Measurements from ENCODE around the gene CGB2.

GRCh38 chr19:48988860-48989259 is 42.8 kb upstream of the CGB2 start:
- TF ChIP-seq, protein P1, sequence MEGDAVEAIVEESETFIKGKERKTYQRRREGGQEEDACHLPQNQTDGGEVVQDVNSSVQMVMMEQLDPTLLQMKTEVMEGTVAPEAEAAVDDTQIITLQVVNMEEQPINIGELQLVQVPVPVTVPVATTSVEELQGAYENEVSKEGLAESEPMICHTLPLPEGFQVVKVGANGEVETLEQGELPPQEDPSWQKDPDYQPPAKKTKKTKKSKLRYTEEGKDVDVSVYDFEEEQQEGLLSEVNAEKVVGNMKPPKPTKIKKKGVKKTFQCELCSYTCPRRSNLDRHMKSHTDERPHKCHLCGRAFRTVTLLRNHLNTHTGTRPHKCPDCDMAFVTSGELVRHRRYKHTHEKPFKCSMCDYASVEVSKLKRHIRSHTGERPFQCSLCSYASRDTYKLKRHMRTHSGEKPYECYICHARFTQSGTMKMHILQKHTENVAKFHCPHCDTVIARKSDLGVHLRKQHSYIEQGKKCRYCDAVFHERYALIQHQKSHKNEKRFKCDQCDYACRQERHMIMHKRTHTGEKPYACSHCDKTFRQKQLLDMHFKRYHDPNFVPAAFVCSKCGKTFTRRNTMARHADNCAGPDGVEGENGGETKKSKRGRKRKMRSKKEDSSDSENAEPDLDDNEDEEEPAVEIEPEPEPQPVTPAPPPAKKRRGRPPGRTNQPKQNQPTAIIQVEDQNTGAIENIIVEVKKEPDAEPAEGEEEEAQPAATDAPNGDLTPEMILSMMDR (IDR thresholded peaks at IDR 0.05), result no peak
- no peak for TF ChIP-seq POLR2A (IDR thresholded peaks at IDR 0.05)
